Neuronal stem cell (in vitro differentiated cells): Measurements from ENCODE around the gene SLC22A23.

ENCODE experiments used
- DNase-seq: peaks from one replicate; pipeline ENCODE4 v3.0.0-alpha.2; 2013; ENCODE audit warnings: low spot score
- H2AFZ ChIP-seq: one replicate; pipeline ENCODE4 v1.6.1; 2013; ENCODE audit warnings: mild to moderate bottlenecking, low read length, inconsistent platforms
- H2AK5ac ChIP-seq: 2 replicates; pipeline ENCODE4 v1.6.1; 2013; ENCODE audit warnings: low read depth, mild to moderate bottlenecking, inconsistent platforms, low read length, moderate library complexity, mixed read lengths
- H2BK120ac ChIP-seq: 2 replicates; pipeline ENCODE4 v1.6.1; 2013; ENCODE audit warnings: low read depth, mild to moderate bottlenecking, inconsistent platforms, low read length, moderate library complexity, mixed read lengths
- H2BK12ac ChIP-seq: one replicate; pipeline ENCODE4 v1.6.1; 2013; ENCODE audit warnings: low read length, inconsistent platforms
- H2BK15ac ChIP-seq: 2 replicates; pipeline ENCODE4 v1.6.1; 2013; ENCODE audit warnings: mild to moderate bottlenecking, low read length, inconsistent platforms, mixed read lengths
- H2BK5ac ChIP-seq: one replicate; pipeline ENCODE4 v1.6.1; 2013; ENCODE audit warnings: inconsistent platforms, mild to moderate bottlenecking, low read length, moderate library complexity
- H3K14ac ChIP-seq: one replicate; pipeline ENCODE4 v1.6.1; 2013; ENCODE audit warnings: low read length, inconsistent platforms
- H3K18ac ChIP-seq: 2 replicates; pipeline ENCODE4 v1.6.1; 2013; ENCODE audit warnings: low read length, inconsistent platforms
- H3K23ac ChIP-seq: 2 replicates; pipeline ENCODE4 v1.6.1; 2013; ENCODE audit warnings: low read depth, mild to moderate bottlenecking, mixed read lengths, low read length, inconsistent platforms; ENCODE audit not compliant: poor library complexity
- H3K27ac ChIP-seq: replicated peaks from 3 replicates; pipeline ENCODE4 v1.5.1; 2013; ENCODE audit warnings: low read length, inconsistent platforms
- H3K27me3 ChIP-seq, 3 experiments: 2 replicates each; pipeline ENCODE4 v1.6.1; 2013; ENCODE audit warnings: low read length in 3 of 3, mild to moderate bottlenecking in 2 of 3, inconsistent platforms in 1 of 3, low read depth in 1 of 3, mixed read lengths in 1 of 3, moderate library complexity in 1 of 3; ENCODE audit not compliant: control insufficient read depth in 3 of 3, insufficient read depth in 3 of 3
- H3K36me3 ChIP-seq, 2 donors: replicated peaks in 1 of 2; 2 replicates each; pipeline ENCODE4 v1.6.1; 2013; ENCODE audit warnings: low read length in 2 of 2; ENCODE audit not compliant: control insufficient read depth in 2 of 2, insufficient read depth in 2 of 2
- H3K4ac ChIP-seq: 2 replicates; pipeline ENCODE4 v1.6.1; 2013; ENCODE audit warnings: inconsistent platforms, mild to moderate bottlenecking, low read length, moderate library complexity
- H3K4me1 ChIP-seq, 2 donors: 1 replicate in 1 of 2; 2 replicates in 1 of 2; pipeline ENCODE4 v1.6.1; 2013; ENCODE audit warnings: low read length in 2 of 2, low read depth in 1 of 2; ENCODE audit not compliant: control insufficient read depth in 2 of 2, insufficient read depth in 1 of 2
- H3K4me2 ChIP-seq: one replicate; pipeline ENCODE4 v1.6.1; 2013; ENCODE audit warnings: mild to moderate bottlenecking, low read length, inconsistent platforms; ENCODE audit not compliant: insufficient read depth, poor library complexity, severe bottlenecking
- H3K4me3 ChIP-seq, 2 donors: 2 replicates each; pipeline ENCODE4 v1.5.1; 2013; ENCODE audit warnings: low read length in 2 of 2, mild to moderate bottlenecking in 2 of 2, inconsistent platforms in 1 of 2, moderate library complexity in 1 of 2
- H3K79me1 ChIP-seq: one replicate; pipeline ENCODE4 v1.6.1; 2013; ENCODE audit warnings: low read depth, mild to moderate bottlenecking, inconsistent platforms, low read length, moderate library complexity
- H3K9ac ChIP-seq: one replicate; pipeline ENCODE4 v1.6.1; 2013; ENCODE audit warnings: mild to moderate bottlenecking, low read depth, low read length, inconsistent platforms; ENCODE audit not compliant: poor library complexity
- H3K9me3 ChIP-seq, 2 donors: replicated peaks in 1 of 2; 2 replicates each; pipeline versions ENCODE3 to v1.6.1; 2013; ENCODE audit warnings: low read length in 2 of 2, mild to moderate bottlenecking in 2 of 2, inconsistent platforms in 1 of 2, low read depth in 1 of 2, mixed read lengths in 1 of 2, moderate library complexity in 1 of 2; ENCODE audit not compliant: control insufficient read depth in 2 of 2, insufficient read depth in 1 of 2
- H4K8ac ChIP-seq: one replicate; pipeline ENCODE4 v1.6.1; 2013; ENCODE audit warnings: low read depth, mild to moderate bottlenecking, inconsistent platforms, low read length, moderate library complexity
- H4K91ac ChIP-seq: one replicate; pipeline ENCODE4 v1.6.1; 2013; ENCODE audit warnings: low read length, low read depth, mild to moderate bottlenecking, inconsistent platforms; ENCODE audit not compliant: poor library complexity
- WGBS, 2 donors: extraction: QIAGEN DNeasy Blood & Tissue Kit; methylation state at CpG; one replicate each; pipeline ENCODE4 v1.1.7; 2013; ENCODE audit warnings: missing lambda C conversion rate in 2 of 2, mixed read lengths in 1 of 2; ENCODE audit not compliant: insufficient read length in 2 of 2, insufficient replicate concordance in 1 of 2; ENCODE audit errors: extremely low coverage in 2 of 2; 5-methylcytosine and 5-hydroxymethylcytosine counted together

The SLC22A23 gene

DNA sequence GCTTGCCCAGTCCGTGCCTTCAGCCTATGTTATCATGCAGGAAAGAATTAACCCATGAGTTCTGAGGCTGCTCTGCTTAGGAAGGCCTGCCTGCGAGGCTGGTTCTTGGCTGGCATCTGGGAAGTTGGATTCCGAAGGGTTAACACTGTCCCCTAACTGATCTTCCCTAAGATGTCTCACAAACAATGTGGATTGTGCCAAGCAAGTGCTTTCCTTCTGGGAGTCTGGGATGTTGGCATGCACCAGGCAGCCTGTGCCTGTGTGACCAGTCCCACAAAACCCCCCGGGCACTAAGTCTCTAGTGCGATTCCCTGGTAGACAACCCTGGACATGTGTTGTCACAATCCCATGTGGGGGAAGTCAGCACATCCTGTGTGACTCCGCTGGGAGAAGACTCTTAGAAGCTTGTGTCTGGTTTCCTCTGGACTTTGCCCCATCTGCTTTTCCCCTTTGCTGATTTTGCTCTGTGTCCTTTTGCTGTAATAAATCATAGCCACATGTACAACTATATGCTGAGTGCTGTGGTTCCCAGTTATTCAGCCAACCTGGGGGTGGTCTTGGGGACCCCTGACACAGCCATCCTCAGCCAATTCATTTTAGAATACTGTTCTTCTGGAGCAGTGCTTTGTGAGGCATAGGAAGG, 83.8 kb downstream of the SLC22A23 start:
- Histone ChIP-seq H2BK12ac (no peak overlapping the region), H3K27ac (no peak overlapping the region), H2BK5ac (no peak overlapping the region), H2AFZ (no peak overlapping the region), H4K91ac (no peak overlapping the region), H3K4me3 (no peak overlapping the region), H2BK120ac (no peak overlapping the region), H4K8ac (no peak overlapping the region), H3K36me3 (no peaks in the 10 kb centered on the region), H3K9ac (no peak overlapping the region), H3K14ac (no peak overlapping the region), H3K4ac (no peak overlapping the region), H3K18ac (no peak overlapping the region), H2AK5ac (no peak overlapping the region), H3K4me2 (no peak overlapping the region), H2BK15ac (no peak overlapping the region), H3K23ac (no peak overlapping the region), H3K79me1 (no peaks in the 10 kb centered on the region), H3K4me1 (peaks cover 6 to 8% of the 10 kb centered on the region in 2 donors), H3K9me3 (peaks cover 0 to 2% of the 10 kb centered on the region in 2 donors), H3K27me3 (no peaks in the 10 kb centered on the region)
- no peak for DNase-seq
- no CpG with 5 or more reads among the region's 6 CpGs for WGBS, 2 donors

DNA sequence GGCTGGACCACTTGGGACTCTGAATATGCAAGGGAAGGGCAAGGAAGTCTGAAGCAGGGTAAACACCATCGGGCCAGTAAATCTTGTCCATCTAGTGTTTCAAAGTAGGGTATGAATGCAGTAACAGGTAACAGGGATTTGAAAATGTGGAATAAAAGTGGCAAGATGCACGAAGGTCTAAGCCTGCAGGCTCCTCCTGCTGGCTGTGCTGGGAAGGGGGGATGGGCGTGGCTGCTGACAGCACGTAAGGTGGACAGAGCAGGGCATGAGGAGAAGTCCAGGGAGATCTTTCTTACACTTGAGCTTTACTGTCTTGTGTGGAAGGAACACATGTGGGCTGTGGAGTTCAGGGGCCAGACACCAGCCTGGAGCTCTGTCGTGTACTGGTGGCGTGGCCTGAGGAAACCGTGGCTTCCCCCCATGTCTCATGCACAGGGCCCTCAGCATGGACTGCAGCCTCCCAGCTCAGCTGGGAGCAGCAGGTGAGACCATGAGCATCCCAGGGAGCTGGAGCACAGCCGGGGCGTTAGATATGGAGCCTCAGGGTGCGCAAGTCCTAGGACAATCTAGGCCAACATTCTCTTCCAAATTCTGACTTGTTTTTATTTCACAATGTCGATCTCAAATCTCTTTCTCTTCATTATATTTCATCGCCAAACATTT, 84.5 kb downstream of the SLC22A23 start:
- H2AFZ ChIP-seq = no peak overlapping the region
- H2BK5ac ChIP-seq = no peak overlapping the region
- WGBS, 2 donors = 100% methylated on average over 2 of the region's 12 CpGs; no CpG with 5 or more reads in 1 of the 2 donors
- no peaks in the 10 kb centered on the region for H3K79me1 ChIP-seq
- no peak overlapping the region for H3K4me3 ChIP-seq
- peaks cover 0 to 2% of the 10 kb centered on the region in 2 donors for H3K9me3 ChIP-seq
- no peak overlapping the region for H2AK5ac ChIP-seq
- no peak overlapping the region for H3K27ac ChIP-seq
- H3K36me3 ChIP-seq = no peaks in the 10 kb centered on the region
- peaks cover 2 to 4% of the 10 kb centered on the region in 2 donors for H3K4me1 ChIP-seq
- H3K27me3 ChIP-seq = no peaks in the 10 kb centered on the region
- H3K14ac ChIP-seq = no peak overlapping the region
- no peak overlapping the region for H3K9ac ChIP-seq
- no peak overlapping the region for H3K4me2 ChIP-seq
- no peak overlapping the region for H2BK120ac ChIP-seq
- no peak overlapping the region for H4K91ac ChIP-seq
- H4K8ac ChIP-seq = no peak overlapping the region
- no peak overlapping the region for H2BK12ac ChIP-seq
- H2BK15ac ChIP-seq = peak overlapping the region; percentile 9
- no peak overlapping the region for H3K4ac ChIP-seq
- H3K18ac ChIP-seq = peak overlapping the region; percentile 60
- DNase-seq = no peak
- no peak overlapping the region for H3K23ac ChIP-seq

DNA sequence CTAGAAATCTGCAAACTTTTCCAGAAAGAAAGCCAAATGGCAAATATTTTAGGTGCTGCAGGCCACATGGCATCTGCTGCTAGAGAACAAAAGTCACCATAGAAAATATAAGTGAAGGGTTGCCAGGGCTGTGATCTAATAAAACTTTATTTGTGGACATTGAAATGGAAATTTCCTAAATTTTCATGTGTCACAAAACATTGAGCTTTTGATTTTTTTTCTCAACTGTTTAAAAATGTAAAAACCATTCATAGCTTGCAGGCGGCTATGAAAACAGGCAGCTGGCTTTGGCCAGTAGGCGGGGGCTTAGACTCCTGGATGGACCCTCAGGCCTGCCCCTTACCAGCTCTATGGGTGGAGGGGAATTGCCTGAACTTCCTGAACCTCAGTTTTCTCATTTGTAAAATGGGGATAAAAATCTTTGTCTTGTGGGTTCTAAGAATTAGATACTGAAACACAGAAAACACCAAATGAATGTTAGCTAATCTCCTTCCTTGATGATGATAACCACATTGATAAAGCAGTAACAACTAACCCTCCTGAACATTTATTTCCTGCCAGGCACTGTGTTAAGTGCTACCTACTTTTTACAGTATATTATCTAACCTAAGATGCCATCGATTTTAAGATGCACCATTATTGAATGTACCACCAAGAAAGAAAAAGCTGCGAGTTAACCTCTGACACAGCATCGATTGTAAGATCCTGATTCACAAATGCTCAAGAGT, 85.5 kb downstream of the SLC22A23 start:
- Histone ChIP-seq H2BK120ac (no peak overlapping the region), H2BK5ac (no peak overlapping the region), H3K23ac (no peak overlapping the region), H3K9ac (no peak overlapping the region), H3K4ac (no peak overlapping the region), H3K4me2 (no peak overlapping the region), H2AK5ac (no peak overlapping the region), H4K91ac (no peak overlapping the region), H3K4me3 (no peak overlapping the region), H2BK15ac (no peak overlapping the region), H3K27me3 (no peaks in the 10 kb centered on the region), H3K14ac (no peak overlapping the region), H3K79me1 (no peaks in the 10 kb centered on the region), H3K4me1 (peaks cover 0 to 4% of the 10 kb centered on the region in 2 donors), H2BK12ac (no peak overlapping the region), H3K9me3 (peaks cover 0 to 2% of the 10 kb centered on the region in 2 donors), H3K36me3 (no peaks in the 10 kb centered on the region), H3K27ac (no peak overlapping the region), H2AFZ (no peak overlapping the region), H3K18ac (no peak overlapping the region), H4K8ac (no peak overlapping the region)
- no peak for DNase-seq
- WGBS, 2 donors = no CpG with 5 or more reads among the region's 5 CpGs
